ENCODE results near the gene SLC4A7. TPM values are rescaled to one million over a fixed set of nuclear protein-coding genes. Genes with fewer than 3 reads are reported as not detected.

The SLC4A7 gene
- total RNA-seq, 4 donors from 2014 or later = 7.5 to 19.8 (median 12.8) TPM

- intact Hi-C loops (cut with DNase I; ENCODE audit: low total_unique reads) = loop anchor here (10.0 kb wide), 2 partner anchors 352 to 1822 kb away; partner anchors contain the start of gene TOP2B
- in situ Hi-C loops (cut with MboI; ENCODE audit: low sequenced_read_pairs in 4 of 4) = loop anchor here in 1 of 4 donors (25.0 kb wide), 1 partner anchor 751 kb away; the partner anchor contains the start of gene CMC1
- Histone ChIP-seq H3K27me3 (no peaks in the 10 kb centered on the region), H3K27ac (peak overlapping the region; percentile 80 to 96 (median 88)), H3K9me3 (no peaks in the 10 kb centered on the region), H3K4me3 (no peak overlapping the region), H3K36me3 (no peaks in the 10 kb centered on the region), H3K4me1 (peaks cover 9 to 24% of the 10 kb centered on the region in 2 donors)
- ATAC-seq = no peak
- DNase-seq = peak; percentile 12 to 39
- no peak for TF ChIP-seq CTCF (IDR thresholded peaks at IDR 0.05 in 4 of 5, conservative IDR thresholded peaks at IDR 0.05 in 1 of 5)
- no peak for TF ChIP-seq POLR2A (IDR thresholded peaks at IDR 0.05)
These were observed 2.2 kb upstream of the SLC4A7 start for GRCh38 chr3:27486336-27486735.

DNA sequence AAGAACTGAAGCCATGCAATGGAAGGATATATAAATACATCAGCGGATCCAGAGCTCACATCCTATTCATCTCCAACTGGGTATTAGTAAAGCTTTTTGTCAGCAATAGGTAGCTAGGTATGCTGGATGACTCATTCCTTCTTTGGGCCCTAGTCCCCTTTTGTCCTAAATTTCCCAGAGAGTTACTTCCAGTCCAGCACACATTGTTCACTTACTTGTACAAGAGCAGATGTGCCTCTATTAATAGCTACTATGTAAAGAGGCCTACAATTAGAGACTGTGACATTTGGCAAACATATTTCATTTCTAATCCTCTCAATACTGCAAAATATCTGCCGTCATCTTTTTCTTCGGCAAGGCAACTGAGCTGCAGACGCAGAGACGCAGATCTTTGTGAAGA, 1.7 kb upstream of the SLC4A7 start:
- Histone ChIP-seq H3K36me3 (no peaks in the 10 kb centered on the region), H3K9me3 (no peaks in the 10 kb centered on the region), H3K4me1 (peaks cover 9 to 24% of the 10 kb centered on the region in 2 donors), H3K4me3 (no peak overlapping the region), H3K27me3 (no peaks in the 10 kb centered on the region), H3K27ac (peak overlapping the region; percentile 80 to 96 (median 88))
- intact Hi-C loops (cut with DNase I; ENCODE audit: low total_unique reads) (loop anchor here (10.0 kb wide), 2 partner anchors 351 to 1821 kb away; partner anchors contain the start of gene TOP2B), in situ Hi-C loops (cut with MboI; ENCODE audit: low sequenced_read_pairs in 4 of 4) (loop anchor here in 1 of 4 donors (25.0 kb wide), 1 partner anchor 751 kb away; the partner anchor contains the start of gene CMC1)
- ATAC-seq (peak; percentile 16 to 53), DNase-seq (no peak)
- TF ChIP-seq POLR2A (IDR thresholded peaks at IDR 0.05) = no peak
- TF ChIP-seq CTCF (IDR thresholded peaks at IDR 0.05 in 4 of 5, conservative IDR thresholded peaks at IDR 0.05 in 1 of 5) = no peak

GRCh38 chr3:27483117-27484014, 818 bp downstream of the SLC4A7 start:
- H3K27me3 ChIP-seq = no peaks in the 10 kb centered on the region
- no peaks in the 10 kb centered on the region for H3K36me3 ChIP-seq
- ATAC-seq (peak; percentile 25 to 35), DNase-seq (peak; percentile 26 to 33)
- H3K9me3 ChIP-seq = no peaks in the 10 kb centered on the region
- in situ Hi-C loops (cut with MboI; ENCODE audit: low sequenced_read_pairs in 4 of 4) = loop anchor here in 1 of 4 donors (25.0 kb wide), 1 partner anchor 754 kb away; the partner anchor contains the start of gene CMC1
- peak overlapping the region; percentile 80 to 96 (median 88) for H3K27ac ChIP-seq
- H3K4me1 ChIP-seq = peaks cover 9 to 28% of the 10 kb centered on the region in 2 donors
- H3K4me3 ChIP-seq = peak overlapping the region; percentile 66 to 96 (median 80)
- intact Hi-C loops (cut with DNase I; ENCODE audit: low total_unique reads) = loop anchor here (1.0 to 10.0 kb wide), 4 partner anchors 161 to 1819 kb away; partner anchors contain the start of genes AZI2, TOP2B and ZCWPW2
- TF ChIP-seq POLR2A (IDR thresholded peaks at IDR 0.05) (peak in 1 of 2 donors; percentile 48), CTCF (IDR thresholded peaks at IDR 0.05 in 4 of 5, conservative IDR thresholded peaks at IDR 0.05 in 1 of 5) (no peak)

GRCh38 chr3:27479806-27480543, 4.2 kb downstream of the SLC4A7 start:
- in situ Hi-C loops (cut with MboI; ENCODE audit: low sequenced_read_pairs in 4 of 4) (loop anchor here in 1 of 4 donors (25.0 kb wide), 1 partner anchor 757 kb away; the partner anchor contains the start of gene CMC1), intact Hi-C loops (cut with DNase I; ENCODE audit: low total_unique reads) (loop anchor here (5.0 to 10.0 kb wide), 3 partner anchors 158 to 1815 kb away; partner anchors contain the start of gene TOP2B)
- DNase-seq = no peak

More at GRCh38 chr3:27479806-27480543, 4.2 kb downstream of the SLC4A7 start:
- Histone ChIP-seq H3K9me3 (no peaks in the 10 kb centered on the region), H3K4me3 (no peak overlapping the region), H3K4me1 (peaks cover 9 to 13% of the 10 kb centered on the region in 2 donors), H3K27me3 (no peaks in the 10 kb centered on the region), H3K36me3 (no peaks in the 10 kb centered on the region), H3K27ac (no peak overlapping the region)
- no peak for ATAC-seq
- TF ChIP-seq POLR2A (IDR thresholded peaks at IDR 0.05) (no peak), CTCF (IDR thresholded peaks at IDR 0.05 in 4 of 5, conservative IDR thresholded peaks at IDR 0.05 in 1 of 5) (no peak)

Data from gastrocnemius medialis (tissue), 4 donors.